Neural cell (in vitro differentiated cells): ENCODE data around the gene ISL2. TPM values are rescaled to one million over a fixed set of nuclear protein-coding genes. Genes with fewer than 3 reads are reported as not detected.
A peak's percentile ranks its signal among the peaks of the same experiment; 100 is the strongest.

Experiments used
- H2AFZ ChIP-seq: fragments of 200-600, 300-800 bp; sonication (generic), shearing (Covaris generic); 2 replicates; pipeline ENCODE4 v1.6.0; 2014; ENCODE audit warnings: low read depth, mild to moderate bottlenecking, antibody characterized with exemption, low read length, moderate library complexity
- H3F3A ChIP-seq: fragments of 200-600 bp; shearing (Covaris generic); 2 replicates; pipeline ENCODE4 v1.6.1; 2016; ENCODE audit warnings: mild to moderate bottlenecking, moderate library complexity, mixed read lengths, antibody characterized with exemption, low read length; ENCODE audit not compliant: insufficient read depth, poor library complexity, severe bottlenecking
- H3K27ac ChIP-seq: fragments of 200-600, 300-800 bp; sonication (generic), shearing (Covaris generic); 2 replicates; pipeline ENCODE4 v1.5.1; 2014; ENCODE audit warnings: mild to moderate bottlenecking, low read length, moderate library complexity
- H3K27me3 ChIP-seq: fragments of 300-800, 200-600 bp; sonication (generic), shearing (Covaris generic); 2 replicates; pipeline ENCODE4 v1.6.0; 2014; ENCODE audit warnings: mild to moderate bottlenecking, low read depth, low read length, moderate library complexity; ENCODE audit not compliant: insufficient read depth
- H3K36me3 ChIP-seq: fragments of 300-800, 200-600 bp; sonication (generic), shearing (Covaris generic); 2 replicates; pipeline ENCODE4 v1.5.1; 2014; ENCODE audit warnings: mild to moderate bottlenecking, antibody characterized with exemption, low read length, moderate library complexity; ENCODE audit not compliant: insufficient read depth
- H3K4me2 ChIP-seq: fragments of 300-800, 200-600 bp; sonication (generic), shearing (Covaris generic); 2 replicates; pipeline ENCODE4 v1.6.0; 2014; ENCODE audit warnings: mild to moderate bottlenecking, low read length
- H3K4me3 ChIP-seq: fragments of 300-800, 200-600 bp; sonication (generic), shearing (Covaris generic); 2 replicates; pipeline ENCODE4 v1.5.1; 2014; ENCODE audit warnings: mild to moderate bottlenecking, low read length, moderate library complexity
- H3K79me2 ChIP-seq: fragments of 200-600 bp; shearing (Covaris generic); replicated peaks from 2 replicates; pipeline ENCODE4 v1.6.0; 2014; ENCODE audit warnings: mild to moderate bottlenecking, low read length, moderate library complexity; ENCODE audit not compliant: insufficient read depth
- H3K9ac ChIP-seq: fragments of 300-800, 200-600 bp; sonication (generic), shearing (Covaris generic); 2 replicates; pipeline ENCODE4 v1.6.1; 2016; ENCODE audit warnings: mild to moderate bottlenecking, low read length, mixed read lengths
- H3K9me2 ChIP-seq: fragments of 200-600 bp; shearing (Covaris generic); 2 replicates; pipeline ENCODE4 v1.6.1; 2016; ENCODE audit warnings: mild to moderate bottlenecking, low read length, mixed read lengths; ENCODE audit not compliant: insufficient read depth
- H3K9me3 ChIP-seq: fragments of 200-600, 300-800 bp; sonication (generic), shearing (Covaris generic); 2 replicates; pipeline ENCODE4 v1.6.1; 2016; ENCODE audit warnings: mild to moderate bottlenecking, mixed run types, low read length, moderate library complexity, mixed read lengths
- H4K20me1 ChIP-seq: fragments of 200-600 bp; shearing (Covaris generic); 2 replicates; pipeline ENCODE4 v1.6.1; 2016; ENCODE audit warnings: mild to moderate bottlenecking, mixed run types; ENCODE audit not compliant: insufficient read depth
- CTCF ChIP-seq: fragments of 450-650 bp; IDR thresholded peaks from 2 replicates; pipeline ENCODE4 v1.5.1; 2014; ENCODE audit warnings: antibody characterized with exemption, mild to moderate bottlenecking, moderate library complexity; ENCODE audit not compliant: poor library complexity, severe bottlenecking
- EZH2 ChIP-seq: fragments of 200-600, 300-800 bp; shearing (Covaris generic), sonication (generic); IDR thresholded peaks from 2 replicates; pipeline ENCODE4 v1.6.1; 2014; ENCODE audit warnings: antibody characterized with exemption, low read length, borderline replicate concordance, mild to moderate bottlenecking; ENCODE audit not compliant: insufficient read depth, poor library complexity, severe bottlenecking
- MXI1 ChIP-seq: fragments of 450-650 bp; conservative IDR thresholded peaks from 2 replicates; pipeline ENCODE4 v1.6.1; 2014; ENCODE audit warnings: antibody characterized with exemption, mild to moderate bottlenecking; ENCODE audit not compliant: poor library complexity, severe bottlenecking
- POLR2AphosphoS5 ChIP-seq: IDR thresholded peaks from 2 replicates; pipeline ENCODE4 v1.6.1; 2012
- REST ChIP-seq: IDR thresholded peaks from 2 replicates; pipeline ENCODE4 v1.6.1; 2012; ENCODE audit warnings: borderline replicate concordance
- SMC3 ChIP-seq: fragments of 450-650 bp; conservative IDR thresholded peaks from 2 replicates; pipeline ENCODE4 v1.6.1; 2014; ENCODE audit warnings: antibody characterized with exemption, mild to moderate bottlenecking, moderate library complexity; ENCODE audit not compliant: poor library complexity
- TAF1 ChIP-seq: IDR thresholded peaks from 2 replicates; pipeline ENCODE4 v1.6.1; 2012; ENCODE audit warnings: low read depth
- polyA plus RNA-seq: library from polyadenylated mRNA; depleted of rRNA; stranded (reverse); fragments of >200 nt; gene quantifications from 2 replicates; pipeline ENCODE4 v1.2.3, GENCODE V29; 2014

ISL2 gene
- polyA plus RNA-seq, 1 donor from 2014 or later: not detected

- peaks cover 4% of the 10 kb centered on the region for H3K9me3 ChIP-seq
- H3K9ac ChIP-seq: no peak overlapping the region
- no peak overlapping the region for H3K27ac ChIP-seq
- no peak overlapping the region for H2AFZ ChIP-seq
- H3K36me3 ChIP-seq: no peaks in the 10 kb centered on the region
- H3F3A ChIP-seq: no peaks in the 10 kb centered on the region
- peaks cover 97% of the 10 kb centered on the region for H3K27me3 ChIP-seq
- H3K4me2 ChIP-seq: no peak overlapping the region
- no peaks in the 10 kb centered on the region for H3K79me2 ChIP-seq
- H3K4me3 ChIP-seq: no peak overlapping the region
- no peaks in the 10 kb centered on the region for H4K20me1 ChIP-seq
- no peaks in the 10 kb centered on the region for H3K9me2 ChIP-seq
- TF ChIP-seq SMC3 (no peak), EZH2 (peak; percentile 73), POLR2AphosphoS5 (peak; percentile 56), TAF1 (no peak)
Measured at GRCh38 chr15:76337059-76337695, 604 bp downstream of the ISL2 start.

GRCh38 chr15:76337696-76338485 is 1.3 kb downstream of the ISL2 start:
- Histone ChIP-seq H3K9me3 (peaks cover 4% of the 10 kb centered on the region), H4K20me1 (no peaks in the 10 kb centered on the region), H3F3A (no peaks in the 10 kb centered on the region), H2AFZ (no peak overlapping the region), H3K4me3 (peak overlapping the region; percentile 53), H3K9ac (no peak overlapping the region), H3K27me3 (peaks cover 100% of the 10 kb centered on the region), H3K27ac (no peak overlapping the region), H3K79me2 (no peaks in the 10 kb centered on the region), H3K9me2 (no peaks in the 10 kb centered on the region), H3K36me3 (no peaks in the 10 kb centered on the region), H3K4me2 (no peak overlapping the region)
- TF ChIP-seq SMC3: no peak
- no peak for TF ChIP-seq POLR2AphosphoS5
- no peak for TF ChIP-seq CTCF
- TF ChIP-seq REST: no peak
- no peak for TF ChIP-seq MXI1
- no peak for TF ChIP-seq TAF1
